MM.1S (cell line): ENCODE measurements around the gene CLSTN1.

Source experiments
- DNase-seq: peaks from one replicate; pipeline ENCODE4 v3.0.0-alpha.2; 2015
- H2AFZ ChIP-seq: fragments of 300-600 bp; sonication (generic); 2 replicates; pipeline ENCODE4 v1.6.0; 2016; ENCODE audit warnings: antibody characterized with exemption, low read length
- H3F3A ChIP-seq: fragments of 300-600 bp; sonication (generic); 2 replicates; pipeline ENCODE4 v1.6.1; 2016; ENCODE audit warnings: mild to moderate bottlenecking, antibody characterized with exemption, low read length, moderate library complexity, mixed read lengths; ENCODE audit not compliant: insufficient read depth
- H3K27ac ChIP-seq: fragments of 300-600 bp; sonication (generic); 2 replicates; pipeline ENCODE4 v1.5.1; 2016; ENCODE audit warnings: mild to moderate bottlenecking, low read length
- H3K27me3 ChIP-seq: fragments of 300-600 bp; sonication (generic); replicated peaks from 2 replicates; pipeline ENCODE4 v1.6.0; 2016; ENCODE audit warnings: low read length; ENCODE audit not compliant: insufficient read depth
- H3K36me3 ChIP-seq: fragments of 300-600 bp; sonication (generic); replicated peaks from 2 replicates; pipeline ENCODE4 v1.6.1; 2016; ENCODE audit warnings: mild to moderate bottlenecking, low read length, mixed read lengths; ENCODE audit not compliant: insufficient read depth
- H3K4me1 ChIP-seq: fragments of 300-600 bp; sonication (generic); 2 replicates; pipeline ENCODE4 v1.6.1; 2016; ENCODE audit warnings: low read length, mixed read lengths
- H3K4me2 ChIP-seq: fragments of 300-600 bp; sonication (generic); 2 replicates; pipeline ENCODE4 v1.6.0; 2016; ENCODE audit warnings: low read depth, low read length
- H3K4me3 ChIP-seq: fragments of 300-600 bp; sonication (generic); 2 replicates; pipeline ENCODE4 v1.5.1; 2016; ENCODE audit warnings: low read length, mixed read lengths
- H3K79me2 ChIP-seq: fragments of 300-600 bp; sonication (generic); 2 replicates; pipeline ENCODE4 v1.6.1; 2016; ENCODE audit warnings: mixed run types, low read length, mixed read lengths
- H3K9ac ChIP-seq: fragments of 300-600 bp; sonication (generic); 2 replicates; pipeline ENCODE4 v1.6.1; 2016; ENCODE audit warnings: low read length, mixed read lengths
- H3K9me2 ChIP-seq: fragments of 300-600 bp; sonication (generic); replicated peaks from 2 replicates; pipeline ENCODE4 v1.6.1; 2016; ENCODE audit warnings: mild to moderate bottlenecking, low read length, mixed read lengths; ENCODE audit not compliant: insufficient read depth
- H3K9me3 ChIP-seq: fragments of 300-600 bp; sonication (generic); replicated peaks from 2 replicates; pipeline ENCODE4 v1.6.1; 2016; ENCODE audit warnings: mild to moderate bottlenecking, low read length, mixed read lengths; ENCODE audit not compliant: insufficient read depth
- H4K20me1 ChIP-seq: fragments of 300-600 bp; sonication (generic); 2 replicates; pipeline ENCODE4 v1.6.1; 2016; ENCODE audit warnings: mild to moderate bottlenecking, low read length, moderate library complexity, mixed read lengths; ENCODE audit not compliant: insufficient read depth
- EZH2 ChIP-seq: fragments of 300-600 bp; sonication (generic); optimal IDR thresholded peaks from 2 replicates; pipeline ENCODE3; 2017; ENCODE audit warnings: low read depth, mild to moderate bottlenecking, antibody characterized with exemption, low read length, mixed read lengths
- EZH2phosphoT487 ChIP-seq: fragments of 300-600 bp; sonication (generic); IDR thresholded peaks from 2 replicates; pipeline ENCODE4 v1.6.1; 2018; ENCODE audit warnings: antibody characterized with exemption, low read length
- TF ChIP-seq, protein P1 (sequence below): fragments of 300-600 bp; sonication (generic); IDR thresholded peaks from 2 replicates; pipeline ENCODE4 v1.5.1; 2016; ENCODE audit warnings: antibody characterized with exemption, low read length, mixed read lengths

Gene CLSTN1

DNA sequence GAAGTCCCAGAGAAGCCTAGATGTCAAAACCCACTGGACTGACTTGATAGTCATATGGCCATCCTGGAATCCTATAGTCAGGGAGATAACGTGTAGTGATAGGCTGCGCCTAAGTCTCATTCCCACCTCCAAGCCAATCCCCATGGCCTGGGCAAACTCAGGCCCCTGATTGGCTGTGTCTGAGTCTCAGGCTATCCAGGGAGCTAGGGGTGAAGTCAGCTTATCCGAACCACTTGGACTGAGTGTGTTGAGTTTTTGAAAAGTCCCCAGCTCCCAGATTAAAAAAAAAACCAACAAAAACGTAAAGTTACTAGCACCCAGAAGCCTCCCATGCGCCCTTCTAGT lies 120.6 kb downstream of the CLSTN1 start:
- H3K9me3 ChIP-seq = no peaks in the 10 kb centered on the region
- H4K20me1 ChIP-seq = no peaks in the 10 kb centered on the region
- no peaks in the 10 kb centered on the region for H3K27me3 ChIP-seq
- no peak overlapping the region for H2AFZ ChIP-seq
- no peaks in the 10 kb centered on the region for H3F3A ChIP-seq
- H3K9me2 ChIP-seq = no peaks in the 10 kb centered on the region
- H3K79me2 ChIP-seq = no peaks in the 10 kb centered on the region
- no peak for TF ChIP-seq EZH2
- TF ChIP-seq, protein P1, sequence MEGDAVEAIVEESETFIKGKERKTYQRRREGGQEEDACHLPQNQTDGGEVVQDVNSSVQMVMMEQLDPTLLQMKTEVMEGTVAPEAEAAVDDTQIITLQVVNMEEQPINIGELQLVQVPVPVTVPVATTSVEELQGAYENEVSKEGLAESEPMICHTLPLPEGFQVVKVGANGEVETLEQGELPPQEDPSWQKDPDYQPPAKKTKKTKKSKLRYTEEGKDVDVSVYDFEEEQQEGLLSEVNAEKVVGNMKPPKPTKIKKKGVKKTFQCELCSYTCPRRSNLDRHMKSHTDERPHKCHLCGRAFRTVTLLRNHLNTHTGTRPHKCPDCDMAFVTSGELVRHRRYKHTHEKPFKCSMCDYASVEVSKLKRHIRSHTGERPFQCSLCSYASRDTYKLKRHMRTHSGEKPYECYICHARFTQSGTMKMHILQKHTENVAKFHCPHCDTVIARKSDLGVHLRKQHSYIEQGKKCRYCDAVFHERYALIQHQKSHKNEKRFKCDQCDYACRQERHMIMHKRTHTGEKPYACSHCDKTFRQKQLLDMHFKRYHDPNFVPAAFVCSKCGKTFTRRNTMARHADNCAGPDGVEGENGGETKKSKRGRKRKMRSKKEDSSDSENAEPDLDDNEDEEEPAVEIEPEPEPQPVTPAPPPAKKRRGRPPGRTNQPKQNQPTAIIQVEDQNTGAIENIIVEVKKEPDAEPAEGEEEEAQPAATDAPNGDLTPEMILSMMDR = no peak
- no peak for TF ChIP-seq EZH2phosphoT487
- no peak overlapping the region for H3K4me2 ChIP-seq
- no peak overlapping the region for H3K4me3 ChIP-seq
- H3K27ac ChIP-seq = no peak overlapping the region
- no peaks in the 10 kb centered on the region for H3K36me3 ChIP-seq
- H3K4me1 ChIP-seq = no peaks in the 10 kb centered on the region
- DNase-seq = no peak
- no peak overlapping the region for H3K9ac ChIP-seq

DNA sequence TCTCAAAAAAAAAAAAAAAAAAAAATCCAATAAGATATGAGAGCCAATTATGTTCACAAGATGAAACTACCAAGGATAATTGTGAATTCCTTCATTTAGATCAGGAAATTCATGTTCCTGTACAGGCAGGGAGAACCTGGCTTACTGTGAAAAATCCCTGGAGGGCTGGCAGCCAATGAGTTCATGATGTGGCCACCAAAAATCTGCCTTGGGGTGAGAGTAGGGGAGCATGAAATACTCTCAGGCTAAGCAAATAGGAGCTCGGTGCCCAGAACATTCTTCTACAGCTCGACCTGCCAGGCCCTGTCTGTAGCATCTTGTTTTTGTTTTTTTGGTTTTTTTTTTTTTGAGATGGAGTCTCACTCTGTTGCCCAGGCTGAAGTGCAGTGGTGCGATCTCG lies 122.1 kb downstream of the CLSTN1 start:
- TF ChIP-seq, protein P1 = no peak
- TF ChIP-seq EZH2 = no peak
- no peak for TF ChIP-seq EZH2phosphoT487
- Histone ChIP-seq H3K4me1 (no peaks in the 10 kb centered on the region), H3K36me3 (no peaks in the 10 kb centered on the region), H3K27ac (no peak overlapping the region), H3K4me3 (no peak overlapping the region), H3K9me3 (no peaks in the 10 kb centered on the region), H2AFZ (no peak overlapping the region), H3F3A (no peaks in the 10 kb centered on the region), H3K4me2 (no peak overlapping the region), H4K20me1 (no peaks in the 10 kb centered on the region), H3K27me3 (no peaks in the 10 kb centered on the region), H3K79me2 (no peaks in the 10 kb centered on the region), H3K9me2 (no peaks in the 10 kb centered on the region), H3K9ac (no peak overlapping the region)
- DNase-seq = no peak

DNA sequence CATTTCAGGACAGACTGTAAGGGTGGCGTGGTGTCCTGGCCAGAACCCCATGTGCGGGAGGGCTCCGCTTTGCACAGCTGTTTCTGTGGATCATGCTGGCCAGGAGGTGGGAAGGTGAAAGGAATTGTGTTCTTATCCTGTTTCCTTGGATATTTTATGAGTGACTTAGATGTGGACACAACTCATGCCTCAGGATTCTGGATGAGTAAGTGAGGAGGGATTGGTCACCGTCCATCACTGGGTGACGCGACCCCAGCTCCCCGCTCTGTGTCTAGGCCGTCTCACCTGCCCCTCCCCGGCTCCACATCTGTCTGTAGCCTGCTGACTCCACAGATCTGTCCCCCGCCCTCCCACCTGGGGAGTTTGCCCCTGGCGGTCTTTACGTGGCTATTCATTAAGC lies 123.4 kb downstream of the CLSTN1 start:
- no peaks in the 10 kb centered on the region for H3K9me3 ChIP-seq
- no peak overlapping the region for H3K4me3 ChIP-seq
- H3K79me2 ChIP-seq = no peaks in the 10 kb centered on the region
- no peaks in the 10 kb centered on the region for H3K36me3 ChIP-seq
- no peak overlapping the region for H2AFZ ChIP-seq
- H3K4me2 ChIP-seq = no peak overlapping the region
- no peaks in the 10 kb centered on the region for H3K27me3 ChIP-seq
- H3K4me1 ChIP-seq = no peaks in the 10 kb centered on the region
- H3K9me2 ChIP-seq = no peaks in the 10 kb centered on the region
- no peak overlapping the region for H3K27ac ChIP-seq
- TF ChIP-seq, protein P1 = no peak
- no peak for TF ChIP-seq EZH2
- TF ChIP-seq EZH2phosphoT487 = no peak
- no peak for DNase-seq
- H4K20me1 ChIP-seq = no peaks in the 10 kb centered on the region
- no peaks in the 10 kb centered on the region for H3F3A ChIP-seq
- H3K9ac ChIP-seq = no peak overlapping the region
